Diencephalon (tissue), 1 donor: ENCODE results near the gene NKPD1. TPM values are rescaled to one million over a fixed set of nuclear protein-coding genes. Genes with fewer than 3 reads are reported as not detected.

Source experiments
- total RNA-seq: library from RNA; depleted of rRNA; stranded (reverse); fragments of >200 nt; gene quantifications from one replicate; pipeline ENCODE4 v1.2.3, GENCODE V29; 2014

The NKPD1 gene, protein sequence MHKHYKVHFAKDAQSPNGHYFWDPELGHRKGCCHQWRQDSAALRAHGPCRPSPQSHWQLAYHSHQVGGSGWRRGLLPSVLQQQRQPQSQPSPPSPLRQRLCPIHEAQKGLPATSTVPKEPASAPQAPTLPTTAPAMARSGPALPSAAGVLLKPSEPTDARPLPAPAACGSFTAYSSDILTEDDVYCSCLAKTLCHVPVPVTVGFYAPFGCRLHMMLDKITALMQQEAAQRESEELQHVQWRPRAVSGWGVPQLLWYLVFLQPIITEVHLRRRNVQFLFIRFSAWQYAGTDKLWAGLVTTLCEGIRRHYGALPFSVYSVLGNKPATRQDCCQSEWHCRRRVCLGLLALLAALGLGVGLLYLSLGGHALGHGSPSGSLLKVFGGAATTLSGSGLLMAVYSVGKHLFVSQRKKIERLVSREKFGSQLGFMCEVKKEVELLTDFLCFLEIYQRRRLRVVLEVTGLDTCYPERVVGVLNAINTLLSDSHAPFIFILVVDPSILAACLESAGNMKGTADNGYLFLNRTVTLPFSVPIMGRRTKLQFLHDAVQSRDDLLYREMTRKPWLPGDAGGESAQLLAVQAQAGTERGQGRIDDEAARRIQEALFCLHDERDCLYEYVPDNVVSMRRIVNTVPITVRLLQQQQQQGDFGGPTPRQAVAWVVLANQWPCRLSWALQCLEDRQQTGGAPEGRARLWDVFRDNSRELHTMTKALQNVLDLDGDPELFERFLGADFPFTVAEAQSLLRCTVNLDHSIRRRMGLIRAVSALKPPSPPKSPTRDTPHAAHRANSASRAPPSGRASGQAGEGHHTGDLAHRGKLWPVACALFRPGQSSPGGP
- total RNA-seq, result 0.69 TPM

DNA sequence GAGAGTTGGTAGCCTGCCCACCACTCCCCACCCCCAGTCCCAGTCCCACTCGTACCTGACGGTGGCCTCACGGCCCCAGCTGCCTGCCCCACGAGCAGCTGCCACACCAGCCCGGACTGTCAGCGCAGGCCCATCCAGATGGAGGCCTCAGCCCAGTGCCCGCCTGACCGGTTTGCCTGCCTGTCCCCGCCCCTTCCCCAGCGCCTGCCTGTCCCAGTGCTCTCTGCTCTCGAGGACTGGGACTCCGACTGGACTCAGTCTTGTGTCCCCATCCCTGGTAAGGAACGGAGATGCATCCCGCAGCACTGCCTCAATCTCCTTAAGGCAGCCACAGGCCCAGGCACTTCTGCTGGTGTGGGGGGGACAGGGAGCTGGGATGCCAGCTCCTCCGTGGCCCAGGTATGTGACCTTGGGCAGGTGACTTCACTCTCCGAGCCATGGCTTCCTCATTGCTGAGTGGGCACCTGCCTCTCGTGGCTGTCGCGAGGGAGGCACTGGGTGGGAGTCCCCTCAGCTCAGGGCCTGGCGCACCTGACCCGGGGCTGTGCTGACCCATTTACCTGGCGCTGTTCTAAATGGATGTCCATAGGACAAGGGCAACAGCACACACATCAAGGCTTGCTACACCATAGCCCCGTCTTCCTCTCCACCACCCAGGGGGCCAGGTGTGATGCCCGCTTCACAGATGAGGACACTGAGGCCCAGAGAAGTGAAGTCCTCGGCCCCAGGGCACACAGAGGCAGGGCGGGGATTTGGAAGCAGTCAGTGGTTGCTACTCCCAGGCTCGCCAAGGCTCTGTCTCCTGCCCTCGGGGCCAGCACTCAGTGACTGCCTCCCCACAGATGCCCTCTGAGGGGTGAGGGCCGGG lies at the start of gene NKPD1:
Gene NKPD1 (minus strand): TSS at position 113 of the 868 bp plus-strand sequence. CDS start 832 bp downstream, outside the sequence.

DNA sequence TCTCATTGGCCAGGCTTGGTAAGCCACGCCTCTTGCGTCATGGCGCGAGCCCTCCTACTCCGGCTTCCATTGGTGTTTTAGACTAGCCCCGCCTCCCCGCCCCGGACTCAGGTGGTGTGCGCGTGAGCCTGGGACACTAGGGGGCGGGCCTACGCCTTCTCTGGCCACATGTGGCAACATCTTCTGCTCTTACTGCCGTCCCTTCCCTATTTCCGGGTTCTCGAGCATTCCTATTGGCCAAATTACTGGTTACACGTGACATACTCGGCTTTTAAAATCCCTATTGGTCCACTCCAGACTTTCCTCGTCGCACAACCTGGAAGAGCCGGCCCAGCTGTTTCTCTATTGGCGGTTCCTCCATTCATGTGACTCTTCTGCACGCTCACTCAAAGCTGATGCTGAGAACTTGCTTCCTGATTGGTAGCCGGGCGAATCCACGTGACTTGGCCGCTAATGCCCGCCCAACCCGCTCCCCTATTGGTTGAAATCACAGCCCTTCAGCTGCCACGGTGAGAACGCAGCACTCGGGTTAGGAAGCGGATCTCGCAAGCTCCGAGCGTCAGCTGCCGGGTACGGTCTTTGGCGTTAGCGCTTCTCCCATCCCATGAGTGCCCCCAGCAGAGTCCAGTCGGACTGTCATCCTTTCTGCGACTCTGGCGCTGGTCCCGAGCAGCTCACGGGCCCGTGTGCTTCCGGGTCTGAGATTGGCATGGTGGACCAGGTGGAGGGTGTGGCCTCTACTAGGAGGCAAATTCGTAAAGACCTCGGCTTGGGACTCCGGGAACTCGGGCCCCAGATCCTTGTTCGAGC lies 17.7 kb upstream of the NKPD1 start, which contains the start of gene BLOC1S3:
Gene BLOC1S3 (plus strand): TSS at position 523 of the 810 bp plus-strand sequence. CDS start 513 bp downstream, outside the sequence.

GRCh38 chr19:45177817-45178261 lies 17.1 kb upstream of the NKPD1 start, which contains the start of gene TRAPPC6A:
Gene TRAPPC6A (minus strand): TSS chr19:45178237. CDS start chr19:45178218, 19 bp downstream.

Other genes with a start within 250 kb of the NKPD1 start
- gene APOC1, start 246.4 kb downstream of the NKPD1 start, total RNA-seq, result 17.8 TPM
- not detected for gene APOC4, start 218.7 kb downstream of the NKPD1 start, total RNA-seq
- 2.5 TPM for gene APOC2, start 214.9 kb downstream of the NKPD1 start, total RNA-seq
- gene CLPTM1, start 205.6 kb downstream of the NKPD1 start, total RNA-seq, result 71.7 TPM
- 1.2 TPM for gene RELB, start 159.5 kb downstream of the NKPD1 start, total RNA-seq
- gene CLASRP, start 121.9 kb downstream of the NKPD1 start, total RNA-seq, result 11.3 TPM
- gene ZNF296, start 84.5 kb downstream of the NKPD1 start, total RNA-seq, result 0.69 TPM
- gene GEMIN7, start 81.7 kb downstream of the NKPD1 start, total RNA-seq, result 12.5 TPM
- 21.0 TPM for gene PPP1R37, start 67.8 kb downstream of the NKPD1 start, total RNA-seq
- gene TRAPPC6A, start 17.3 kb upstream of the NKPD1 start, total RNA-seq, result 7.2 TPM
- gene BLOC1S3, start 17.8 kb upstream of the NKPD1 start, total RNA-seq, result 4.4 TPM
- 0.23 TPM for gene EXOC3L2, start 84.4 kb upstream of the NKPD1 start, total RNA-seq
- gene MARK4, start 90.3 kb upstream of the NKPD1 start, total RNA-seq, result 39.2 TPM
- gene CKM, start 161.9 kb upstream of the NKPD1 start, total RNA-seq, result not detected
- 1.8 TPM for gene KLC3, start 179.8 kb upstream of the NKPD1 start, total RNA-seq
- 23.3 TPM for gene ERCC2, start 209.6 kb upstream of the NKPD1 start, total RNA-seq
- gene PPP1R13L, start 244.1 kb upstream of the NKPD1 start, total RNA-seq, result 0.46 TPM
- 6.5 TPM for gene POLR1G, start 245.7 kb upstream of the NKPD1 start, total RNA-seq